Embryonic facial prominence (tissue), 1 donor: ENCODE measurements around the gene CABLES2.

ENCODE experiments used
- DNase-seq: peaks from one replicate; pipeline ENCODE4 v3.0.0-alpha.2; 2016; ENCODE audit errors: extremely low spot score

The CABLES2 gene

DNA sequence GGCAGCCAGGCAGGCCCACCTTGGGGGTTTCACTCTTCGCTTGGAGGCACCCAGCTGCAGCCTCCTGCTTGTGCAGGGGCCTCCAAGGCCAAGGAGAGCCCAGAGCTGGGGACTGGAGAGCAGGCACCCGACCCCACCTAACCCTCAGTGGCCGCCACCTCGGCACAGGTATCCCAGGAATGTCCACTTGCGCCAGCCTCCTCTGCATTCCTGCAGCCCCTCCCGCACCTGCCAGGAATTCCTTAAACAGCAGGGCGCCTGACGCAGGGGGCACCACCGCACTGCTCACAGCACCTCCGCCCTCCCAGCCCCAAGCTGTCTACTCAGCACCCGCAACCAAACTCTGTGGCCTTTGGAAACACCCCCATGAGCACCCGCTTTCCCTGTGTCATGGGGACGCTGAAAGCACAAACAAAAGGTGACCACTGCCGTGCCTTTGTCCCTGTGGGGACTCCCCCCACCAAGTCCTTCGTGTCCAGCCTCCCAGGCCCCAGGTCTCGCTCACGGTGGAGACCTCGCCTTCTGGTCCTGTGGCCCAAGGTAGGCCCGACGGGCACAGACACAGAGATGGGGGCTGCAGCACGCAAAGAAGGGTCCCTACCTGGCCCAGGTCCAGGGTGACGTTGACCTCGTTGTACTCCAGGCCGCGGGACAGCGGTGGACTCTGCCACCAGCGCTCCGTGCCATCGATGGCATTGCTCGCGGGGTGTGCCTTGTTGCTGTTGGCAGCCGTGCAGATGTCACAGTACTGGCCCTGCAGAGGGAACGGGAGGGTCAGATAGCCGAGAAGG, 45.1 kb downstream of the CABLES2 start:
- no peak for DNase-seq

- no peak for DNase-seq
These were observed 46.0 kb downstream of the CABLES2 start for GRCh38 chr20:62360854-62361798.

DNA sequence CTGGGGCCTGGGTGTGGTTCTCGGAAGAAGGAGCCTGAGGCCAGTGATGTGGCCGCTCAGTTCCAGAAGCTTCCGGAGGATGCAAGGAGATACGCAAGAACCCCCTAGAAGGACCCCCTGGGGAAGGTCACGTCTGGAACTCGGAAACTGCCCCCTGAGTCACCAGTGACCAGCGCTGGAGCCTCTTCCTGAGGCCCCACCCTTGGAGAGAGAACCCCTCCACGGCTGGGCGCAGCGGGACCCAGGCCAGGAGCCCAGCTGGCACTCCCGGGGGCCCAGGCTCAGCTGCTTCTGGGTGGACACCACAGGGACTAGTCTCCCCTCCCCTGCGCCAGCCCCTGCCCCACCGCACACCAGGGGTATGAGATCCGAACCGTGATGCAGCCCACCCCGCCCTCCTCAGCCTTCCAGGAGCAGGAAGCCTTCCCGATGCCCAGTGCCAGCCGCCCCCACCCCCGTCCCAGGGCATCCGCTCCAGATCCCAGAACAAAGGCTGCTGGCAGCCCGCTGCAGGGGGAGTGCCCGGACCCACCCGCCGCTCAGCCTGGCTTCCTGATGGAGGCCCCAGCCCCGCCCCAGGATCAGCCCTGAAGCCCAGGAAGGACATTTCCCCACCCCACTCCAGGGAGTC, 47.5 kb downstream of the CABLES2 start:
- no peak for DNase-seq

- DNase-seq = no peak
These were observed 48.0 kb downstream of the CABLES2 start for GRCh38 chr20:62359043-62359490.

DNA sequence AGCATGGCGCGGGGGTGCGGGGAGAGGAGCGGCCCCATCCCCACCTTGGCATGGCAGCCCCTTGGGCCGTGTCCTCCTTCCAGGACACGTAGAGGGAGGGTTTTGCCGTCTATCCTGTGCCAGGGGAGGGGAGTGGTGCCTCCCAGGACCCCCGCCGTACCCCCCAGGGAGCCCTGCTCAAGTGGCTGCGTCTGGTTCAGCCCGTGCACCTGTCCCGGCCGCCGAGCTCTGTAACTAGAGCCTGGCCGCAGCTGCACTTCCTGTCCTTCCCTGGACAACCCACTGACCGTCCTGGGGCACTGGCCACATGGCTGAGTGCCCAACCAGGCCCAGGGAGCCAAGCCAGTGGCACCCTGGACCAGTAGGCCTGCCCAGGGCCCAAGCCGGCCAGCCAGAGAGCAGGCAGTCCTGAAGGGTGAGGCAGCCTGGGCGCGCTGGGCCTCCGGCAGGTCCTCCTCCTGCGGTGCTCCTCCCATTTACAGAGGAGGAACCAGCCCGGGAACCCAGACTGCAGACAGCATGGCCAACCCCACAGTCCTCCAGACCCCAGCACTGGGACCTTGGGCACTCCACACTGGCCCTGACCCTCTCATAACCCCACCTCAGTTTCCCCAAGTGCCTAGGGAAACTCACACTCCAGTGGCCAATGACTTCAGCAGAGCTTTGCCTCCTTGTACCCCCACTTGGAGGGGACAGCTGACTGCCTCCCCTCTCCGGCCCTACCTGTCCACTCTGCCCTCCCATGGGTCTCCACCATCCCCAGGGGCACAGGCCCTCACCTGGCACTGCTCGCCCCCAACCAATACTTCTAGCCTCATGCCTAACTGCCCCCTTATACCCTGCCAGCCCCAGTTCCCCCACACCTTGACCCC, 48.7 kb downstream of the CABLES2 start:
- DNase-seq = no peak

DNA sequence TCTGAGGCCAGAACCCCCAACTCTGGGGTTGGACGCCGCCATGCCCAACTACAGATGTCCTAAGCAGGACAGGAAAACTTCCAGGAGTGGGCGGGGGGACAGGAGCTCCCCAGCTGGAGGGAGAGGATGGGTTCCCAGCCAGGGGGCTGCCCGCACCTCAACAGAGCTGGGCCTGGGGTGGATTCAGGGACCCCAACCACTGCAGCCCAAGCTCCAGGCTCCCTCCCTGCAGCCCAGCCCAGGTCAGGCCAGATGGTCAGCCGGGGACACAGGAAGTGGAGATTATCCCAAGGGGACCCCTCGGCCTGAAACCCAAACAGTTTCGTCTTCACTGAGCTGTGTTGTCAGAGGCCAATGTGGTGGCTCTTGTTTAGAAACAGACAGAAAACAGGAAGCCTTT, 49.4 kb downstream of the CABLES2 start:
- DNase-seq = no peak

GRCh38 chr20:62357187-62357667, 49.9 kb downstream of the CABLES2 start:
- DNase-seq = no peak

DNA sequence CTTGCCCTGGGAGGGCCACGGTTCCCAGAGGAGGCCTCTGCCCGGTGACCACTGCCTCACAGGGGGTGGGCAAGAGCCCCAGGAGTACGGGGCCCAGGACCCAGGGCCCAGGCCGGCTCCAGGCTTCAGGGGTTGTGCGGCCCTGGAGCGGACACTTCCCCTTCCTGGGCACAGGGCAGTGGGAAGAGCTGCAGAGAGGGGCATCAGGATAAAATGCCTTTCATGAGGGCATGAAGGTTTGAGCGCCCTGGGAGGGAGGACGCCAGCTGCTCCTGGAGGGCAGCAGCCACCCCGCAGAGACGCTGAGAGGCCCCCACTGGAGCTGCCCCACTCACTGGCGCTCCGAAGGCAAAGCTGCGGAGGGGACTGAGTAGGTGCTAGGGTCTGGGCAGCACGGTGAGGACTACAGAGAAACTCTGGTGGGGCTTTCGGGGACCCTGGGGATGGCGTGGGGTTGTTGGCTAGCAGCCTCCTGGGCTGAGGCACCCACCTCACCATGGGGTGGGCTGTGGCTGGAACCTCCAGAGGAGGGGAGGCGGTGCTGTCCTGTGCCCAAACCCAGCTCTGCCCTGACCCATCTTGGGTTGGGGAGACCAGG, 50.4 kb downstream of the CABLES2 start:
- no peak for DNase-seq

DNA sequence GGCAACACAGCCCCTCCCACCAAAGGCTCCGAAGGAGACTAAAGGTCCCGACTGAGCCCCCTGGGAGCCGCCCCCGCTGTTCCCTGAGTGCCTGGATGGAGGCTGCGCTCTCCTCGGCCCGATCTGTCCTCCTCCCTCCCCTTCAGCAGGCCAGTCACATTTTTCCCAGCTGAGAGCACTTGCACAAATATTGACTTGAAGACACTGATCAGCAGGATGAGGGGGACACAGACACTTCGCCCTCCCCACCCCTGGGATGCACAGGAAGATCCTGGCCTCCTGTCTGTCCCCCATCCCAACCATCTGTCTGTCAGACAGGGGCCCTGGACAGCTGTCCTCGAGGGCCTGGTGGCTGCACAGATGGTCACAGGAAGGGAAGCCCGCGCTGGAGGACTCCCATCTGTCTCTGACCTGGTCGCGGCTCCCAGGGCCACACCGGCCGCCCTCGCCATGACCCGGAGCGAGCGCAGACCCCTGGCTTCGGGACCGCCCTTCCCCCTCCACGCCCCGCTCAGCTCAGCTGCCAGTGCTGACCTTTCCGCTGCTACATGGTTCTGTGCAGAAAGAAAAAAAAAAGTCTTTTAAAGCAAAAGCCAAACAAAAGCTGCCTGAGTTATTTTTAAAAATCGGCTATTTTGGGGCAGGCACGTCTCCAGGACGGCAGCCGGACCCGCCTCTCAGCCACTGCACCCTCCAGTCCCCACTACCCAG, 51.1 kb downstream of the CABLES2 start:
- DNase-seq = no peak

DNA sequence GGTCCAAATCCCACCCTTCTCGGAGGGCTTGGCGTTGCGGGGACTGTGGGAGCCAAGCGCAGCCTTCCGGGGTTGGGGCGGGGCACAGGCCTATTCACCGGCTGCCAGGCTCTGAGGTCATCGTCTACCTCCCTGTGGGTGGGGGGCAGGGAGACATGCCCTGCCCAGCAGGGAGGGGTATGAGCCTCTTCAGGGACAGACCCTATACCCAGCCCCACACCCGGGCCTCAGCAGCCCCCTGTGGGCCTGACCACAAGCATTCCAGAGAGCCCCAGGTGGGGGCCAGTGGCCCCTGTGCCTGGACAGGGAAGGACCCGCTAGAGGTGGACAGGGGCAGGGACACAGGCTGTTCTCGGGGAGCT, 51.6 kb downstream of the CABLES2 start:
- DNase-seq = no peak

- no peak for DNase-seq
These were observed 52.2 kb downstream of the CABLES2 start for GRCh38 chr20:62354811-62355341.

DNA sequence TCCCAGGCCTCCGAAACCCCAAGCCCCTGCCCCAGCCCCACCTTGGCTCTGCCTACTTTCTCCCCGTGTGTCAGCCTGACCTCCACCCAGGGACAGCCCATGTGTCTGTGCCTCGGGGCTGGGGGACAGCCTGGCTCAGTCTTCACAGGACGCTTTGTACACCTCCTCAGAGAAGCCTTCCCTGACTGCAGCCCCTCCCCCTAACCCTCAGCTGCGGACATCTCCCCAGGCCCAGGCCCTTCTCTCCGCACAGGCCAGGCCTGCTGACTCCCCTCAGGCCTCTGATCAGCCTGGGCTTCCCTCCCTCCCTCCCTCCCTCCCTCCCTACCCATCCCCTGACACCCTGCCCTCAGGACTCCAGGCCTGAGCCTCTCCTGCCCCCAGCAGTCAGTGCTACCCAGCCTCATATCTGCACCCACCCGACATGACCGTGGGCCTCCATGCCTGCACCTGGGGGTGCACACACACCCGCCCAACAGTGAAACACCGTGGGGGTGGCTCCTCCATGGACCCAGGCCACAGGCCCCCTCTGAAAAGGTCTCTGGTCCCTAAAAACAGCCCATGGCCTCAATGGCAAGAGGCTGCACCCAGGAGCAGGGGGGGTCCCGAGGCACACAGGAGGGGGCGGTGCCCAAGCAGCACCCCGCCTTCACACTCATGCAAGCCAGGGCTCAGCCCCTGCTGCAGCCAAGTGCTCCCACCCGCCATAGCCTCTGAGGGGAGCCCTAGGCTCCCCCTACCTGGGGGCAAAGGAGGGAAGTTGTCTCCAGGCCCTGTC, 52.9 kb downstream of the CABLES2 start:
- no peak for DNase-seq

- DNase-seq = no peak
These were observed 53.6 kb downstream of the CABLES2 start for GRCh38 chr20:62353289-62354030.

GRCh38 chr20:62352402-62353288, 54.4 kb downstream of the CABLES2 start:
- DNase-seq = no peak

GRCh38 chr20:62351469-62352401, 55.4 kb downstream of the CABLES2 start:
- DNase-seq = no peak
